A549 (cell line): ENCODE data around the gene TMEM165.

Experiments used
- CBX2 ChIP-seq: fragments of 200-600 bp; sonication (generic); IDR thresholded peaks from 2 replicates; pipeline ENCODE4 v1.6.1; 2016; ENCODE audit warnings: low read depth, mild to moderate bottlenecking, borderline replicate concordance
- CEBPB ChIP-seq, 2 experiments: fragments of >200 bp in 1 of 2; sonication (Bioruptor Twin) in 1 of 2; formaldehyde crosslinking in 1 of 2; IDR thresholded peaks; 2 replicates each; pipeline ENCODE4 v1.6.1; 2012 to 2016
- CHD2 ChIP-seq: fragments of 150-350 bp; IDR thresholded peaks from 2 replicates; pipeline ENCODE4 v1.6.1; 2014; ENCODE audit warnings: low read length; ENCODE audit not compliant: partially characterized antibody
- CTCF ChIP-seq: fragments of >200 bp; sonication (Bioruptor Twin); formaldehyde crosslinking; IDR thresholded peaks from 3 replicates; pipeline ENCODE4 v1.5.1; 2016
- HDAC2 ChIP-seq: fragments of 200-600 bp; sonication (generic); IDR thresholded peaks from 2 replicates; pipeline ENCODE4 v1.6.1; 2016
- KDM1A ChIP-seq: fragments of 200-600 bp; sonication (generic); IDR thresholded peaks from 2 replicates; pipeline ENCODE4 v1.6.1; 2016; ENCODE audit warnings: low read depth, mild to moderate bottlenecking
- MAX ChIP-seq: IDR thresholded peaks from 2 replicates; pipeline ENCODE4 v1.6.1; 2012
- PHF8 ChIP-seq: fragments of 200-600 bp; sonication (generic); IDR thresholded peaks from 2 replicates; pipeline ENCODE4 v1.6.1; 2016; ENCODE audit warnings: low read depth, mild to moderate bottlenecking, antibody characterized with exemption, moderate library complexity, borderline replicate concordance
- POLR2A ChIP-seq: IDR thresholded peaks from 2 replicates; pipeline ENCODE4 v1.6.1; 2012; ENCODE audit warnings: mild to moderate bottlenecking, low read length
- REST ChIP-seq: fragments of 200-600 bp; sonication (generic); IDR thresholded peaks from 2 replicates; pipeline ENCODE4 v1.6.1; 2016; ENCODE audit warnings: antibody characterized with exemption, mild to moderate bottlenecking, moderate library complexity
- ZFP36 ChIP-seq: fragments of 450-650 bp; IDR thresholded peaks from 2 replicates; pipeline ENCODE4 v1.6.1; 2014; ENCODE audit warnings: borderline replicate concordance; ENCODE audit not compliant: partially characterized antibody

- TF ChIP-seq CBX2 = no peak
- TF ChIP-seq CTCF = no peak
- TF ChIP-seq POLR2A = no peak
- TF ChIP-seq PHF8 = no peak
- TF ChIP-seq KDM1A = no peak
- no peak for TF ChIP-seq CHD2
- TF ChIP-seq HDAC2 = no peak
- TF ChIP-seq ZFP36 = no peak
- TF ChIP-seq MAX = no peak
- no peak for TF ChIP-seq CEBPB (IDR thresholded peaks at IDR 0.05)
- TF ChIP-seq REST = no peak
Observed at GRCh38 chr4:55446578-55446922, 50.8 kb downstream of the TMEM165 start.
